ENCODE data around the gene FECH. TPM values are rescaled to one million over a fixed set of nuclear protein-coding genes. Genes with fewer than 3 reads are reported as not detected.

FECH gene
- total and polyA plus RNA-seq, 4 donors = 4.5 to 107 (median 20.4) TPM

- Histone ChIP-seq H3K27ac (ENCODE audit: low read depth in 1 of 2, low read length in 1 of 2) (no peak overlapping the region), H3K9ac (ENCODE audit: insufficient read depth in 1 of 2, low read length in 2 of 2) (no peak overlapping the region), H3K4me1 (ENCODE audit: control insufficient read depth in 5 of 5, insufficient read depth in 5 of 5, low read length in 5 of 5) (no peaks in the 10 kb centered on the region), H3K4me3 (no peak overlapping the region), H3K36me3 (ENCODE audit: control insufficient read depth in 4 of 4, insufficient read depth in 4 of 4, low read length in 4 of 4) (peaks cover 9 to 27% (median 15%) of the 10 kb centered on the region in 4 donors), H3K27me3 (ENCODE audit: control insufficient read depth in 3 of 3, insufficient read depth in 3 of 3, low read length in 2 of 3) (no peaks in the 10 kb centered on the region), H3K9me3 (ENCODE audit: control insufficient read depth in 4 of 4, insufficient read depth in 3 of 4, low read length in 3 of 4) (no peaks in the 10 kb centered on the region)
- TF ChIP-seq CTCF (IDR thresholded peaks at IDR 0.05; ENCODE audit: control extremely low read depth, extremely low read depth) = no peak
- WGBS, 2 donors = 95 to 96% methylated on average over 5 of the region's 5 CpGs
- ATAC-seq (ENCODE audit: insufficient read depth, low FRiP score) = no peak
- no peak for DNase-seq
Observed at GRCh38 chr18:57579934-57580333, 6.6 kb downstream of the FECH start.

- no peak for ATAC-seq (ENCODE audit: insufficient read depth, low FRiP score)
- no peak for TF ChIP-seq CTCF (IDR thresholded peaks at IDR 0.05; ENCODE audit: control extremely low read depth, extremely low read depth)
Observed at GRCh38 chr18:57576316-57576715, 10.2 kb downstream of the FECH start.

GRCh38 chr18:57575542-57575941 is 11.0 kb downstream of the FECH start:
- H3K9ac ChIP-seq (ENCODE audit: insufficient read depth in 1 of 2, low read length in 2 of 2) = no peak overlapping the region
- ATAC-seq (ENCODE audit: insufficient read depth, low FRiP score) (no peak), DNase-seq (no peak)
- TF ChIP-seq CTCF (IDR thresholded peaks at IDR 0.05; ENCODE audit: control extremely low read depth, extremely low read depth) = no peak
- H3K27ac ChIP-seq (ENCODE audit: low read depth in 1 of 2, low read length in 1 of 2) = no peak overlapping the region
- WGBS, 2 donors = 78 to 81% methylated on average over 6 of the region's 6 CpGs
- no peaks in the 10 kb centered on the region for H3K9me3 ChIP-seq (ENCODE audit: control insufficient read depth in 4 of 4, insufficient read depth in 3 of 4, low read length in 3 of 4)
- H3K27me3 ChIP-seq (ENCODE audit: control insufficient read depth in 3 of 3, insufficient read depth in 3 of 3, low read length in 2 of 3) = no peaks in the 10 kb centered on the region
- peaks cover 23 to 34% (median 26%) of the 10 kb centered on the region in 4 donors for H3K36me3 ChIP-seq (ENCODE audit: control insufficient read depth in 4 of 4, insufficient read depth in 4 of 4, low read length in 4 of 4)
- no peaks in the 10 kb centered on the region for H3K4me1 ChIP-seq (ENCODE audit: control insufficient read depth in 5 of 5, insufficient read depth in 5 of 5, low read length in 5 of 5)
- H3K4me3 ChIP-seq = no peak overlapping the region

More at GRCh38 chr18:57576316-57576715, 10.2 kb downstream of the FECH start:
- no peaks in the 10 kb centered on the region for H3K27me3 ChIP-seq (ENCODE audit: control insufficient read depth in 3 of 3, insufficient read depth in 3 of 3, low read length in 2 of 3)
- no peak overlapping the region for H3K4me3 ChIP-seq
- no peaks in the 10 kb centered on the region for H3K9me3 ChIP-seq (ENCODE audit: control insufficient read depth in 4 of 4, insufficient read depth in 3 of 4, low read length in 3 of 4)
- H3K4me1 ChIP-seq (ENCODE audit: control insufficient read depth in 5 of 5, insufficient read depth in 5 of 5, low read length in 5 of 5) = no peaks in the 10 kb centered on the region
- no peak overlapping the region for H3K27ac ChIP-seq (ENCODE audit: low read depth in 1 of 2, low read length in 1 of 2)
- 90 to 92% methylated on average over 6 of the region's 6 CpGs for WGBS, 2 donors
- no peak overlapping the region for H3K9ac ChIP-seq (ENCODE audit: insufficient read depth in 1 of 2, low read length in 2 of 2)
- peaks cover 21 to 27% (median 23%) of the 10 kb centered on the region in 4 donors for H3K36me3 ChIP-seq (ENCODE audit: control insufficient read depth in 4 of 4, insufficient read depth in 4 of 4, low read length in 4 of 4)
- no peak for DNase-seq

- DNase-seq (no peak), ATAC-seq (ENCODE audit: insufficient read depth, low FRiP score) (no peak)
- no peak overlapping the region for H3K27ac ChIP-seq (ENCODE audit: low read depth in 1 of 2, low read length in 1 of 2)
- no peak overlapping the region for H3K4me3 ChIP-seq
- peaks cover 28 to 40% (median 29%) of the 10 kb centered on the region in 4 donors for H3K36me3 ChIP-seq (ENCODE audit: control insufficient read depth in 4 of 4, insufficient read depth in 4 of 4, low read length in 4 of 4)
- no peak overlapping the region for H3K9ac ChIP-seq (ENCODE audit: insufficient read depth in 1 of 2, low read length in 2 of 2)
- no peaks in the 10 kb centered on the region for H3K4me1 ChIP-seq (ENCODE audit: control insufficient read depth in 5 of 5, insufficient read depth in 5 of 5, low read length in 5 of 5)
- TF ChIP-seq CTCF (IDR thresholded peaks at IDR 0.05; ENCODE audit: control extremely low read depth, extremely low read depth) = no peak
- no peaks in the 10 kb centered on the region for H3K9me3 ChIP-seq (ENCODE audit: control insufficient read depth in 4 of 4, insufficient read depth in 3 of 4, low read length in 3 of 4)
- 64 to 84% methylated on average over 4 of the region's 4 CpGs for WGBS, 2 donors
- no peaks in the 10 kb centered on the region for H3K27me3 ChIP-seq (ENCODE audit: control insufficient read depth in 3 of 3, insufficient read depth in 3 of 3, low read length in 2 of 3)
Observed at GRCh38 chr18:57574866-57575265, 11.6 kb downstream of the FECH start.

Data from lung (tissue), 12 donors.